GM23338 (cell line): Measurements from ENCODE around the gene KRT3. TPM values are rescaled to one million over a fixed set of nuclear protein-coding genes. Genes with fewer than 3 reads are reported as not detected.

Experiments
- ATAC-seq: fragments of 200-7000 bp; cut with Tn5 transposase; 3 replicates; pipeline ENCODE4 v1.9.1; 2020
- DNase-seq: peaks from one replicate; pipeline ENCODE4 v3.0.0-alpha.2; 2015; ENCODE audit warnings: low spot score
- H2AFZ ChIP-seq: fragments of 200-600 bp; sonication (generic); 2 replicates; pipeline ENCODE4 v1.8.0; 2016; ENCODE audit warnings: antibody characterized with exemption, mild to moderate bottlenecking, moderate library complexity
- H3F3A ChIP-seq: fragments of 200-600 bp; sonication (generic); replicated peaks from 2 replicates; pipeline ENCODE4 v1.8.0; 2017; ENCODE audit warnings: antibody characterized with exemption, mixed run types, low read depth
- H3K27ac ChIP-seq: fragments of 200-600 bp; sonication (generic); 2 replicates; pipeline ENCODE4 v1.6.1; 2016; ENCODE audit warnings: low read depth
- H3K27me3 ChIP-seq: fragments of 200-600 bp; sonication (generic); 2 replicates; pipeline ENCODE4 v1.8.0; 2016; ENCODE audit warnings: mild to moderate bottlenecking, mixed run types, moderate library complexity; ENCODE audit not compliant: insufficient read depth
- H3K36me3 ChIP-seq: fragments of 200-600 bp; sonication (generic); 2 replicates; pipeline ENCODE4 v1.8.0; 2016; ENCODE audit warnings: mild to moderate bottlenecking; ENCODE audit not compliant: insufficient read depth
- H3K4me1 ChIP-seq: fragments of 200-600 bp; sonication (generic); 2 replicates; pipeline ENCODE4 v1.8.0; 2016; ENCODE audit warnings: mild to moderate bottlenecking, moderate library complexity; ENCODE audit not compliant: insufficient read depth
- H3K4me2 ChIP-seq: fragments of 200-600 bp; sonication (generic); 2 replicates; pipeline ENCODE4 v1.7.1; 2017; ENCODE audit warnings: mixed run types
- H3K4me3 ChIP-seq: fragments of 200-600 bp; sonication (generic); 2 replicates; pipeline ENCODE4 v1.6.1; 2016; ENCODE audit warnings: mixed run types
- H3K79me2 ChIP-seq: fragments of 200-600 bp; sonication (generic); replicated peaks from 2 replicates; pipeline ENCODE4 v1.8.0; 2017; ENCODE audit warnings: mild to moderate bottlenecking; ENCODE audit not compliant: insufficient read depth
- H3K9me2 ChIP-seq: fragments of 200-600 bp; sonication (generic); 2 replicates; pipeline ENCODE4 v1.8.0; 2017; ENCODE audit not compliant: insufficient read depth
- H4K20me1 ChIP-seq: fragments of 200-600 bp; sonication (generic); replicated peaks from 2 replicates; pipeline ENCODE4 v1.8.0; 2017; ENCODE audit warnings: mild to moderate bottlenecking; ENCODE audit not compliant: insufficient read depth
- H3K27ac Mint-ChIP-seq: 2 replicates; pipeline ENCODE4 v1.8.0; 2020; ENCODE audit warnings: inconsistent platforms, mild to moderate bottlenecking, moderate library complexity, mixed read lengths
- H3K27me3 Mint-ChIP-seq: 3 replicates; pipeline ENCODE4 v1.8.0; 2022; ENCODE audit warnings: low read depth, mild to moderate bottlenecking, moderate library complexity, mixed read lengths, inconsistent platforms; ENCODE audit not compliant: insufficient read depth, poor library complexity
- H3K36me3 Mint-ChIP-seq: 3 replicates; pipeline ENCODE4 v1.8.0; 2021; ENCODE audit warnings: low read depth, mild to moderate bottlenecking, inconsistent platforms, moderate library complexity, mixed read lengths
- H3K4me1 Mint-ChIP-seq: 3 replicates; pipeline ENCODE4 v1.8.0; 2020; ENCODE audit warnings: mild to moderate bottlenecking, inconsistent platforms, mixed read lengths
- H3K4me3 Mint-ChIP-seq: 3 replicates; pipeline ENCODE4 v1.8.0; 2021; ENCODE audit warnings: moderate library complexity, mild to moderate bottlenecking, inconsistent platforms, mixed read lengths
- H3K9me3 Mint-ChIP-seq: 3 replicates; pipeline ENCODE4 v1.8.0; 2020; ENCODE audit warnings: moderate library complexity, mild to moderate bottlenecking, inconsistent platforms, mixed read lengths
- CREB1 ChIP-seq: fragments of 250-450 bp; sonication (Bioruptor Pico); IDR thresholded peaks from 2 replicates; pipeline ENCODE4 v1.5.0; 2020; ENCODE audit warnings: low read depth, mild to moderate bottlenecking, moderate library complexity
- EZH2phosphoT487 ChIP-seq: fragments of 200-600 bp; sonication (generic); IDR thresholded peaks from one replicate; pipeline ENCODE4 v1.8.1; 2018; ENCODE audit warnings: antibody characterized with exemption; ENCODE audit not compliant: unreplicated experiment
- JUNB ChIP-seq: IDR thresholded peaks from one replicate; pipeline ENCODE4 v1.6.1; 2016; ENCODE audit warnings: antibody characterized with exemption; ENCODE audit not compliant: unreplicated experiment
- POLR2AphosphoS5 ChIP-seq: IDR thresholded peaks from 2 replicates; pipeline ENCODE4 v1.6.1; 2016; ENCODE audit warnings: antibody characterized with exemption, low read depth
- REST ChIP-seq: IDR thresholded peaks from one replicate; pipeline ENCODE4 v1.6.1; 2018; ENCODE audit warnings: antibody characterized with exemption; ENCODE audit not compliant: unreplicated experiment
- STAT1 ChIP-seq: IDR thresholded peaks from one replicate; pipeline ENCODE4 v1.6.1; 2016; ENCODE audit warnings: antibody characterized with exemption; ENCODE audit not compliant: unreplicated experiment
- ZNF114 ChIP-seq: fragments of 250-450 bp; sonication (Bioruptor Pico); IDR thresholded peaks from 2 replicates; pipeline ENCODE4 v1.5.0; 2020; ENCODE audit warnings: mild to moderate bottlenecking, moderate library complexity
- ZNF331 ChIP-seq: fragments of 250-450 bp; sonication (Bioruptor Pico); IDR thresholded peaks from 2 replicates; pipeline ENCODE4 v1.5.0; 2020; ENCODE audit warnings: low read depth, mild to moderate bottlenecking, moderate library complexity
- ZNF462 ChIP-seq: fragments of 250-450 bp; sonication (Bioruptor Pico); IDR thresholded peaks from 2 replicates; pipeline ENCODE4 v1.5.0; 2020; ENCODE audit warnings: mild to moderate bottlenecking, moderate library complexity
- polyA plus RNA-seq: library from polyadenylated mRNA; unstranded; fragments of >200 nt; fragmentation: Nextera tagmentation; extraction: Ambion mirVana; gene quantifications from 2 replicates; pipeline ENCODE4 v1.2.1, GENCODE V29; 2016
- total RNA-seq: library from RNA; depleted of rRNA; stranded (reverse); fragments of >200 nt; shearing (Covaris generic); gene quantifications from 2 replicates; pipeline ENCODE4 v1.2.3, GENCODE V29; 2014
- TF ChIP-seq, protein P1 (sequence below): IDR thresholded peaks from 2 replicates; pipeline ENCODE4 v1.6.1; 2016; ENCODE audit warnings: antibody characterized with exemption
- TF ChIP-seq, protein P2 (sequence below), 2 experiments: fragments of 200-600 bp in 1 of 2; sonication (generic) in 1 of 2; conservative IDR thresholded peaks; 2 replicates each; pipeline versions ENCODE4 v1.5.1 to v1.6.1; 2016 to 2017; ENCODE audit warnings: antibody characterized with exemption in 2 of 2, low read depth in 2 of 2, mild to moderate bottlenecking in 2 of 2, moderate library complexity in 1 of 2

KRT3 gene
- total and polyA plus RNA-seq, 2 experiments from 2014 or later: not detected

GRCh38 chr12:52748578-52748977 is 47.3 kb downstream of the KRT3 start:
- no peaks in the 10 kb centered on the region for H3K27me3 ChIP-seq

More at GRCh38 chr12:52748578-52748977, 47.3 kb downstream of the KRT3 start:
- ATAC-seq: no peak
- Mint-ChIP-seq H3K4me1 (no peaks in the 10 kb centered on the region), H3K9me3 (no peaks in the 10 kb centered on the region), H3K27me3 (peaks cover 6% of the 10 kb centered on the region), H3K36me3 (no peaks in the 10 kb centered on the region), H3K27ac (no peak overlapping the region), H3K4me3 (no peak overlapping the region)
- H3K4me1 ChIP-seq: no peaks in the 10 kb centered on the region
- no peak overlapping the region for H3K4me3 ChIP-seq
- no peak for DNase-seq
- no peak overlapping the region for H3K27ac ChIP-seq
- no peak for TF ChIP-seq ZNF114
- no peak for TF ChIP-seq JUNB
- TF ChIP-seq REST: no peak
- TF ChIP-seq EZH2phosphoT487: no peak
- TF ChIP-seq STAT1: no peak
- no peak for TF ChIP-seq ZNF331
- no peak for TF ChIP-seq ZNF462 (CRISPR knock-in tag)
- TF ChIP-seq POLR2AphosphoS5: no peak
- TF ChIP-seq CREB1 (CRISPR knock-in tag): no peak
- TF ChIP-seq, protein P1, sequence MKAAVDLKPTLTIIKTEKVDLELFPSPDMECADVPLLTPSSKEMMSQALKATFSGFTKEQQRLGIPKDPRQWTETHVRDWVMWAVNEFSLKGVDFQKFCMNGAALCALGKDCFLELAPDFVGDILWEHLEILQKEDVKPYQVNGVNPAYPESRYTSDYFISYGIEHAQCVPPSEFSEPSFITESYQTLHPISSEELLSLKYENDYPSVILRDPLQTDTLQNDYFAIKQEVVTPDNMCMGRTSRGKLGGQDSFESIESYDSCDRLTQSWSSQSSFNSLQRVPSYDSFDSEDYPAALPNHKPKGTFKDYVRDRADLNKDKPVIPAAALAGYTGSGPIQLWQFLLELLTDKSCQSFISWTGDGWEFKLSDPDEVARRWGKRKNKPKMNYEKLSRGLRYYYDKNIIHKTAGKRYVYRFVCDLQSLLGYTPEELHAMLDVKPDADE: no peak
- TF ChIP-seq, protein P2, sequence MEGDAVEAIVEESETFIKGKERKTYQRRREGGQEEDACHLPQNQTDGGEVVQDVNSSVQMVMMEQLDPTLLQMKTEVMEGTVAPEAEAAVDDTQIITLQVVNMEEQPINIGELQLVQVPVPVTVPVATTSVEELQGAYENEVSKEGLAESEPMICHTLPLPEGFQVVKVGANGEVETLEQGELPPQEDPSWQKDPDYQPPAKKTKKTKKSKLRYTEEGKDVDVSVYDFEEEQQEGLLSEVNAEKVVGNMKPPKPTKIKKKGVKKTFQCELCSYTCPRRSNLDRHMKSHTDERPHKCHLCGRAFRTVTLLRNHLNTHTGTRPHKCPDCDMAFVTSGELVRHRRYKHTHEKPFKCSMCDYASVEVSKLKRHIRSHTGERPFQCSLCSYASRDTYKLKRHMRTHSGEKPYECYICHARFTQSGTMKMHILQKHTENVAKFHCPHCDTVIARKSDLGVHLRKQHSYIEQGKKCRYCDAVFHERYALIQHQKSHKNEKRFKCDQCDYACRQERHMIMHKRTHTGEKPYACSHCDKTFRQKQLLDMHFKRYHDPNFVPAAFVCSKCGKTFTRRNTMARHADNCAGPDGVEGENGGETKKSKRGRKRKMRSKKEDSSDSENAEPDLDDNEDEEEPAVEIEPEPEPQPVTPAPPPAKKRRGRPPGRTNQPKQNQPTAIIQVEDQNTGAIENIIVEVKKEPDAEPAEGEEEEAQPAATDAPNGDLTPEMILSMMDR (conservative IDR thresholded peaks at IDR 0.05; ENCODE audit: low read depth in 2 of 2): no peak
- H3K36me3 ChIP-seq: no peaks in the 10 kb centered on the region
- H3K4me2 ChIP-seq: no peak overlapping the region
- H3K79me2 ChIP-seq: no peaks in the 10 kb centered on the region
- H3F3A ChIP-seq: no peaks in the 10 kb centered on the region
- H3K9me2 ChIP-seq: 0 out of 2 replicates have a peak, but pooled peaks cover 13% of the 10 kb centered on the region
- H4K20me1 ChIP-seq: no peaks in the 10 kb centered on the region
- no peak overlapping the region for H2AFZ ChIP-seq
